Skeletal muscle satellite cell (primary cell): ENCODE data around the gene ST8SIA1.

Experiments
- H3K27me3 ChIP-seq: 2 replicates; pipeline ENCODE4 v1.7.0; 2013; ENCODE audit warnings: low read length; ENCODE audit not compliant: control insufficient read depth, insufficient read depth
- H3K36me3 ChIP-seq: 2 replicates; pipeline ENCODE4 v1.7.0; 2013; ENCODE audit warnings: mild to moderate bottlenecking, control low read depth, low read length; ENCODE audit not compliant: insufficient read depth
- H3K4me1 ChIP-seq: 2 replicates; pipeline ENCODE4 v1.7.0; 2013; ENCODE audit warnings: low read length; ENCODE audit not compliant: control insufficient read depth, insufficient read depth
- H3K4me2 ChIP-seq: 2 replicates; pipeline ENCODE4 v1.7.0; 2013; ENCODE audit warnings: mild to moderate bottlenecking, low read length
- H3K4me3 ChIP-seq: 2 replicates; pipeline ENCODE4 v1.7.0; 2013; ENCODE audit warnings: low read length
- H3K9ac ChIP-seq: 2 replicates; pipeline ENCODE4 v1.7.0; 2013; ENCODE audit warnings: mild to moderate bottlenecking, low read depth, low read length, moderate library complexity
- H3K9me3 ChIP-seq: replicated peaks from 2 replicates; pipeline ENCODE4 v1.7.0; 2013; ENCODE audit warnings: mild to moderate bottlenecking, control low read depth, low read length

The ST8SIA1 gene

DNA sequence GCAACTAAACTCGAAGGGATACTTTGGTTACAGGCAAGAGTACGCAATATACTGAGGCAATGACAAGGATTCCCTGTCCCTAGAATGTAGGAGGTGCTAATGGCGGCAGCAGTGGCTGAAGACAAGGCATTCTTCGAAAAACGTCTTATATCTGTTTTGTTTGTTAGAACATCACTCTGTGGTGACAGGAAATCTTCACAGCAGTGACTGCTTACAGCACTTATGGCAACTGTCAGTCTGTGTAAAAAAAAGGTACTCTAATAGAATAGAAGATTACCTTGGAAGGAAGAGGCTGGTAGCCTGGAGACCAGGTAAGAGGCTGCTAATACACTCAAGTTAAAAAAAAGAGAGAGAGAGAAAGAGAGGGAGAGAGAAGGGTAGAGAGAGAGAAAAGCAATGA lies 131.7 kb downstream of the ST8SIA1 start:
- Histone ChIP-seq H3K4me1 (no peaks in the 10 kb centered on the region), H3K9ac (no peak overlapping the region), H3K9me3 (no peaks in the 10 kb centered on the region), H3K4me3 (no peak overlapping the region), H3K4me2 (no peak overlapping the region), H3K36me3 (no peaks in the 10 kb centered on the region), H3K27me3 (peaks cover 5% of the 10 kb centered on the region)

DNA sequence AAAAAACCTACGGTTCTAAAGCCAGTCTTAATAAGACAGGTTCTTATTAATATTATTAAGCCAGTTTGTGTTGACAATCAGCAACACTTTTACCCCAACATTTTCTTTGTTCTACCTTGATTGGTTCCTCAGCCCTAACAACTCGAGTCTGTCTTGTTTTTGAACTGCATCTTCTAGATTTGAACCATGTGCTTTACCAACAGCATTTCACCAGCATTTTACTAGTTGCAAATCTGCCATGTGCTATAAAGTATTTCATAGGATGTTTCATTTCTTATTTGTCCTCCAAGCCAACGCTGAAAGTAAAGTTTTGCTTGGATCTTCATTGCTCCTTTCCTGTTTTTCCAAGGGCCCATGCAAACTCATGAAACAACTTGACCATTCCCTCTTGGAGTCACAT lies 133.4 kb downstream of the ST8SIA1 start:
- Histone ChIP-seq H3K4me2 (no peak overlapping the region), H3K9me3 (no peaks in the 10 kb centered on the region), H3K4me1 (no peaks in the 10 kb centered on the region), H3K27me3 (peaks cover 5% of the 10 kb centered on the region), H3K36me3 (no peaks in the 10 kb centered on the region), H3K9ac (no peak overlapping the region), H3K4me3 (no peak overlapping the region)

DNA sequence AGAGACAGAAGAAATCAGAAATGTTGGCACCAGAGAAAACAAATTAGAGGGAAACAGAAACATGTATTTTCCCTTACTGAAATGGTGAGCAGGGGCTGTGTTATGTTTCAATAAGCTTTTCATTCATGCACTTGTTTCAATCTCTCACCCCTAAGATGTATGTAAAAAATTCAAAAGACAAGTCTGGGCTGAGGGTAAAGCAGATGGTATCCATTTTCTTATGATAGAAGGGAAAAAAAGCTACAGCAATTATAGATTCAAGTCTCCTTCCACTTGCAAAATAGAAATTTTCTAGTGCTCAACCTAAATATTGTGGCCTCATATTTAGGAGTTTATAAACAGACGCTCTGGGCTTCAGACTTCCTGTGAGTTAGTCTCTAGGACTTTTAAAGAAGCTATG lies 138.3 kb downstream of the ST8SIA1 start:
- no peak overlapping the region for H3K4me2 ChIP-seq
- no peaks in the 10 kb centered on the region for H3K4me1 ChIP-seq
- H3K9me3 ChIP-seq = no peaks in the 10 kb centered on the region
- no peaks in the 10 kb centered on the region for H3K36me3 ChIP-seq
- no peaks in the 10 kb centered on the region for H3K27me3 ChIP-seq
- no peak overlapping the region for H3K9ac ChIP-seq
- no peak overlapping the region for H3K4me3 ChIP-seq

DNA sequence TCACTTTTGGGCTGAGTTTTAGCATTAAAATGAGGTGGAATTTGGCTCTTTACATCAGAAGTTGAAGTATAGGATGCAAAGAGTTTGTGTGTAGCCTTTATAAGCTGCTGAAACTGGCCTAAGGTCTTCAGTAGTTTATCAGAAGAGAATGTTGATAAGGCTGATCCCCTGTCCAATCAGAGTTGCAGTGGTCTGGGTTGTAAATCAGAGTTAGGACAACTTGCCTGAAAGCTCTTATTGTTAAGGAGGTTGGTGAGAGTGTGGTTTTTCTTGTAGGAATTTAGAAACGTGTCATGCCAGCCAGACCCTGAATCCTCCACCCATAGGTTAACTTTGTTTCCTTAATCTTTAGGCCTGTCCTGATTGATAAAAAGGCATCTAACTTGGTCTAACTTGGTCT lies 143.5 kb downstream of the ST8SIA1 start:
- Histone ChIP-seq H3K4me2 (no peak overlapping the region), H3K9me3 (no peaks in the 10 kb centered on the region), H3K36me3 (no peaks in the 10 kb centered on the region), H3K9ac (no peak overlapping the region), H3K4me3 (no peak overlapping the region), H3K4me1 (no peaks in the 10 kb centered on the region), H3K27me3 (no peaks in the 10 kb centered on the region)

GRCh38 chr12:22188431-22188830 lies 146.1 kb downstream of the ST8SIA1 start:
- Histone ChIP-seq H3K36me3 (no peaks in the 10 kb centered on the region), H3K4me1 (no peaks in the 10 kb centered on the region), H3K4me3 (no peak overlapping the region), H3K27me3 (no peaks in the 10 kb centered on the region), H3K9me3 (no peaks in the 10 kb centered on the region), H3K4me2 (no peak overlapping the region), H3K9ac (no peak overlapping the region)

- no peaks in the 10 kb centered on the region for H3K27me3 ChIP-seq
- no peak overlapping the region for H3K9ac ChIP-seq
Measured at GRCh38 chr12:22180705-22181104, 153.8 kb downstream of the ST8SIA1 start.

GRCh38 chr12:22173177-22173576 lies 161.3 kb downstream of the ST8SIA1 start:
- Histone ChIP-seq H3K4me3 (no peak overlapping the region), H3K9ac (no peak overlapping the region), H3K4me1 (no peaks in the 10 kb centered on the region), H3K36me3 (no peaks in the 10 kb centered on the region), H3K27me3 (no peaks in the 10 kb centered on the region), H3K4me2 (no peak overlapping the region), H3K9me3 (no peaks in the 10 kb centered on the region)

More at GRCh38 chr12:22180705-22181104, 153.8 kb downstream of the ST8SIA1 start:
- Histone ChIP-seq H3K4me2 (no peak overlapping the region), H3K4me3 (no peak overlapping the region), H3K9me3 (no peaks in the 10 kb centered on the region), H3K4me1 (no peaks in the 10 kb centered on the region), H3K36me3 (no peaks in the 10 kb centered on the region)

GRCh38 chr12:22172501-22172900 lies 162.0 kb downstream of the ST8SIA1 start:
- Histone ChIP-seq H3K9ac (no peak overlapping the region), H3K9me3 (no peaks in the 10 kb centered on the region), H3K27me3 (no peaks in the 10 kb centered on the region), H3K36me3 (no peaks in the 10 kb centered on the region), H3K4me2 (no peak overlapping the region), H3K4me3 (no peak overlapping the region), H3K4me1 (no peaks in the 10 kb centered on the region)

- Histone ChIP-seq H3K4me2 (no peak overlapping the region), H3K4me1 (no peaks in the 10 kb centered on the region)
Measured at GRCh38 chr12:22169376-22169775, 165.1 kb downstream of the ST8SIA1 start.

GRCh38 chr12:22164139-22164538 lies 170.4 kb downstream of the ST8SIA1 start:
- Histone ChIP-seq H3K27me3 (no peaks in the 10 kb centered on the region), H3K4me1 (no peaks in the 10 kb centered on the region), H3K9ac (no peak overlapping the region), H3K36me3 (no peaks in the 10 kb centered on the region), H3K4me3 (no peak overlapping the region), H3K9me3 (no peaks in the 10 kb centered on the region), H3K4me2 (no peak overlapping the region)

More at GRCh38 chr12:22169376-22169775, 165.1 kb downstream of the ST8SIA1 start:
- H3K9me3 ChIP-seq = no peaks in the 10 kb centered on the region
- H3K36me3 ChIP-seq = no peaks in the 10 kb centered on the region
- no peak overlapping the region for H3K9ac ChIP-seq
- no peak overlapping the region for H3K4me3 ChIP-seq
- H3K27me3 ChIP-seq = no peaks in the 10 kb centered on the region

DNA sequence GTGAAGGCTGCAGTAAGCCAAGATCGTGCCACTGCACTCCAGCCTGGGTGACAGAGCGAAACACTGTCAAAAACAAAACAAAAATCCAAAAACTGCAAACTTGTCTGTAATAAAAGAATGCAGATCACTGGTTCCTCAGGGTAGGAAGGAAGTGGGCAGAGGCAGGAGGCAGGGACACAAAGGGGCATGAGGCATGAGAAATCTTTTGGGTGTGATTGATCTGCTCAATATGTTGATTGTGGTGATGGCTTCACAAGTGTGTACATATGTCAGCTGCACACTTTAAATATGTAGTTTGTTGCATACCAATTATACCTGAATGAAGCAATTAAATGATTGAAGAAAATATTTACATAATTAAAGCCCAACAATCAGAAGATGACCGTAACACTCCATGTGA lies 170.9 kb downstream of the ST8SIA1 start:
- no peak overlapping the region for H3K9ac ChIP-seq
- no peaks in the 10 kb centered on the region for H3K27me3 ChIP-seq
- no peaks in the 10 kb centered on the region for H3K4me1 ChIP-seq
- H3K4me2 ChIP-seq = no peak overlapping the region
- H3K36me3 ChIP-seq = no peaks in the 10 kb centered on the region
- no peaks in the 10 kb centered on the region for H3K9me3 ChIP-seq
- no peak overlapping the region for H3K4me3 ChIP-seq

GRCh38 chr12:22160396-22161003 lies 174.0 kb downstream of the ST8SIA1 start:
- no peak overlapping the region for H3K9ac ChIP-seq
- H3K4me3 ChIP-seq = no peak overlapping the region
- no peaks in the 10 kb centered on the region for H3K9me3 ChIP-seq
- H3K4me1 ChIP-seq = no peaks in the 10 kb centered on the region
- H3K36me3 ChIP-seq = no peaks in the 10 kb centered on the region
- H3K4me2 ChIP-seq = no peak overlapping the region
- no peaks in the 10 kb centered on the region for H3K27me3 ChIP-seq
